ENCODE data around the gene KLHL35.
A peak's percentile ranks its signal among the peaks of the same experiment; 100 is the strongest.

Gene KLHL35

DNA sequence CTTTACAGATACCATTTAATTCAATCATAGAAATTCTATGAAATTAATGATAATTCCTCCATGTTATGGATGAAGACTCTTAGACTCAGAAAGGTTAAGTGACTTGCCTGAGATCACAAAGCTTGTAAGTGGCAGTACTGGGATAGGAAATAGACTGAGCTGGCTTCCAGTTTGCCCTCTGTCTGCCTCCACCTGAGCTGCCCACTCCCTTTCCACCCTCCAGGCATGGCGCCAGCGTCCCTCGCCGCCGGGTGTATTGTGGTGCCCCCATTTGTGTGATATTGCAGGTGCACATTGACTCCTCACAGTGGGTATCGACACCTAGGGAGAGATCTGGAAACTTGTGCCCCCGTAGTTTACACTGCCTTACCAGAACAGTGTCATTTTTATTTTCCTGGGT, 43.1 kb downstream of the KLHL35 start:
- TF ChIP-seq, protein P1, sequence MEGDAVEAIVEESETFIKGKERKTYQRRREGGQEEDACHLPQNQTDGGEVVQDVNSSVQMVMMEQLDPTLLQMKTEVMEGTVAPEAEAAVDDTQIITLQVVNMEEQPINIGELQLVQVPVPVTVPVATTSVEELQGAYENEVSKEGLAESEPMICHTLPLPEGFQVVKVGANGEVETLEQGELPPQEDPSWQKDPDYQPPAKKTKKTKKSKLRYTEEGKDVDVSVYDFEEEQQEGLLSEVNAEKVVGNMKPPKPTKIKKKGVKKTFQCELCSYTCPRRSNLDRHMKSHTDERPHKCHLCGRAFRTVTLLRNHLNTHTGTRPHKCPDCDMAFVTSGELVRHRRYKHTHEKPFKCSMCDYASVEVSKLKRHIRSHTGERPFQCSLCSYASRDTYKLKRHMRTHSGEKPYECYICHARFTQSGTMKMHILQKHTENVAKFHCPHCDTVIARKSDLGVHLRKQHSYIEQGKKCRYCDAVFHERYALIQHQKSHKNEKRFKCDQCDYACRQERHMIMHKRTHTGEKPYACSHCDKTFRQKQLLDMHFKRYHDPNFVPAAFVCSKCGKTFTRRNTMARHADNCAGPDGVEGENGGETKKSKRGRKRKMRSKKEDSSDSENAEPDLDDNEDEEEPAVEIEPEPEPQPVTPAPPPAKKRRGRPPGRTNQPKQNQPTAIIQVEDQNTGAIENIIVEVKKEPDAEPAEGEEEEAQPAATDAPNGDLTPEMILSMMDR (IDR thresholded peaks at IDR 0.05; ENCODE audit: low read depth, low read length), result no peak
- DNase-seq (ENCODE audit: extremely low read depth, low read depth), result no peak

DNA sequence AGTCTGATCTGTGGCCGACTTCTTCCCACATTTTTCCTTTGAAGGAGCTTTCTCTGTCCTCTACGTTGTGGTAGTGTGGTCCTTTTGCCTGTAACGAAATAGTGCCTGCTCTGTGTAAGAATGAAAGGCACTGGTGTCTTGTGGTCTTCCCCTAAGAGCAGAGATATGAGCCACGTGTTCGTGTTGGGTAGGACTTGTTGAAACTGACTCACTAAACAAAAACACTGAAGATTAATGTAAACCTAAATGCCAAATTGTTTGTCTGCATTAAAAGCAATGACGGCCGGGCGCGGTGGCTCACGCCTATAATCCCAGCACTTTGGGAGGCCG, 43.8 kb downstream of the KLHL35 start:
- TF ChIP-seq, protein P1 (IDR thresholded peaks at IDR 0.05; ENCODE audit: low read depth, low read length), result no peak
- no peak for DNase-seq (ENCODE audit: extremely low read depth, low read depth)

DNA sequence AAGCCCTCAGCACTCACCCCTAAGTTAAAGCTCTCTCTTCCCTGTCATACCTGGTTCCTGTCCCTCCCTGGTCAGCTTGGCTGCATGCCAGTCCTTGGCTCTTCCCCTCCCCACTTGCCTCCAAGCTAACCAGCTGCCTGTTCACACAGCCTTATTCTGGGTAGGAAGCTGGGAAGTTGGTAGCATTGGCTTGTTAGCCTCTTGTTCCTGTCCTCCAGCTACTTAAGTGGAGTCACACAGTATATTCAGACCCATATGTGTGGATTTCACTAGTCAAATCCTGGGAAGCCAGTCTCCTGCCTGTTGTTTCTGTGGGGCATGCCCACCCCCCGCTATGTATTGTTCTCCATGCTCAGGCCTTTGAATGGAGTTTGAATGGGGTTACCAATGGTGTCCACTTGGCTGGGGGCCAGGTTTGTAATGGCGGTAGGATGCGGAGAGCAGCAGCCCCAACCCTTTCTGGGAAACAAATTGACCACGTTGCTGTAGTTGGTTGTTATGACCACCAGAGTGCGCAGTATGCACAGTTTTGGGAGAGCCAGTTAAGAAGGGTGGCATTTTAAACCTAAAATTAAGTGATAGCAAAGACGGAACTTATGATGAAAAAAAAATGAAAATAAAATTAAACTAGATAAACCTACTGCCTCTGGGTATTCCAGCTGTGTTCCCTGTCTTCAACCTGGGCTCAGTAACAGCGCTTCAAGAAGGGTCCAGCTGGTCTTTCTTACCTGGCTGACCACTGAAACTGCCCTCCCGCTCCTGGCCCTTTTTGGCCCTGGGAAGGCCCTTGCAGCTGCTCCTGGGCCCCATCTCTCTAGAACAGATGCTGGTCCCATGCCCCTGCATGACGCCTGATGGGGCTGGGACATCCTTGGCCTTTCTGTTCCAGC, 44.4 kb downstream of the KLHL35 start:
- peak; percentile 39 for DNase-seq (ENCODE audit: extremely low read depth, low read depth)
- TF ChIP-seq, protein P1 (IDR thresholded peaks at IDR 0.05; ENCODE audit: low read depth, low read length), result peak; percentile 81

DNA sequence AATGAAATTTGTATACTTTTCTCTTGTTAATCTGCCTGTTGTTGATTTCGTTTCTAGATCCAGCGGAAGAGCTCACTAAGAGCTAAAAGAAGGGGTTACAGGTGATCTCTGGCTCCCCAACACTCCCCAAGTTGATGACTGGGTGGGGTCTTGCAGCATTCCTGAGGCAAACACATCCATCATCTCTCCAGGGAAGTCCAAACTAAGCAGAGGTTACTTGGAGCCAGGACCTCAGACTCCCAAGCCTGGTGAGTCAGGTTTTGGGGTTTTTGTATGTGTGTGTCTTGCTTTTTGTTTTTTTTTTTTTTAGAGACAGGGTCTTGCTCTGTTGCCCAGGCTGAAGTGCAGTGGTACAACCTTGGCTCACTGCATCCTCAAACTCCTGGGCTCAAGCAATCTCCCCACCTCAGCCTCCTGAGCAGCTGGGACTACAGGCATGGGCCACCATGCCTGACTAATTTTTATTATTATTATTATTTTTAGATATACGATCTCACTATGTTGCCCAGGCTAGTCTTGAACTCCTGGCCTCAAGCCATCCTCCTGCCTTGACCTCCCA, 45.2 kb downstream of the KLHL35 start:
- TF ChIP-seq, protein P1 (IDR thresholded peaks at IDR 0.05; ENCODE audit: low read depth, low read length), result no peak
- DNase-seq (ENCODE audit: extremely low read depth, low read depth), result no peak

DNA sequence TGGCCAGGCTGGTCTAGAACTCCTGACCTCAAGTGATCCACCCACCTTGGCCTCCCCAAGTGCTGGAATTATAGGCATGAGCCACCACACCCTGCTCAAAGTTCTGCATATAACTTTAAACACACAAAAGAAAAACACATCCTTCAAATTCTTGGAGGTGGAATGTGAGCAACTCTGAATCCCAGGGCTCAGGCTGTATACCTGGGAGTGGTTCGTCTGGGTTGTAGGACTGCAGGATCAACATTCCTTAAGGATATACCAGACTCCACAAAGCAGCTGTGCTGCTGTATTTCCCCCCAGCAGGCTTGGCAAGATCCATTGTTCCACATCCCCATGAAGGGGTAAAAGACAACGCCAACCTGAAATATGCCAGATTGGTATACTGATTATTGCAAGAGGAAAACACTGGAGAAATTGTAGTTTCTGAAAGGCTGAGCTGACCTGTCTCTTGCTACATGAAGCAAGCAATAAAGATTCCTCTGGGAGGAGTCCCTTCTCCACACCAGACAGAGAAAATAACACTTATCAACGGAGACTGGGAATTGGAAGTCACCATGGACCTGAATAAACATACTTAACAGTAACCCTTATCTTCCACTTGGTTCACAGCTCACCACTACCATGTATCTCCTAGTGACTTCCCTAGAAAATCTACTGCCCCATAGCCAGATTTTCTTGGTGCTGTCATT, 45.9 kb downstream of the KLHL35 start:
- DNase-seq (ENCODE audit: extremely low read depth, low read depth), result no peak
- TF ChIP-seq, protein P1 (IDR thresholded peaks at IDR 0.05; ENCODE audit: low read depth, low read length), result no peak

DNA sequence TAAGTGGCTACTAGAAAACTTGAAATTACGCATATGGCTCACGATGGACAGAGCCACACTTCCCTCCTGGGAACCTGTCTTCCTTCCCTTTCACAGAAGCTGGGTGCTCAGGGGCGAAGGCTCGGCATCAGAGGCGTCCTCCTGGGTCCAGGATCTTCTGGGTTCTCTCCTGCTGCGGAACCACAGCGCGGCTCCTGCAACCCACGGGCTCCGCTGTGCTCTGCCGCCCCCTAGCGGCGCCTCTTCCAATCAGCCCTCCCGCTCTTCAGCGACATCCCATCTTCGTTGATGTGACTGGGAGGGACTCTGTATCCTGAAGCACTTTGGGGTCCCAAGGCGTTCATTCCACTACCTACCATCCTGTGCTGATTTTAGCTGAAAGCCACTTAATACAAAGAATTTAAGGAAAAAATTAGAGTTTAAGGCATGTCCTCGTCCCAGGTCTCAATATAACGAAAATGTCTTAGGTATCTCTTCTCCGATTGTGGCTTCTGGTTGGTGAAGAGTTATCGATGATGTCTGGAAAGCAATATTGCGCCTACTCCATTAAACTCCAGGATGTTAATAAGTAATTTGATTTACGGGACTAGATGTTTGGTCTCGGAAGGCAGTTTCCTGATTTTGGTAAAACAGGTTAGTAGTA, 48.4 kb downstream of the KLHL35 start:
- peak; percentile 25 for DNase-seq (ENCODE audit: extremely low read depth, low read depth)
- TF ChIP-seq, protein P1 (IDR thresholded peaks at IDR 0.05; ENCODE audit: low read depth, low read length), result peak; percentile 98
